Ovary (tissue), 9 donors: ENCODE measurements around the gene DNAJC22. TPM values are rescaled to one million over a fixed set of nuclear protein-coding genes. Genes with fewer than 3 reads are reported as not detected.

Source experiments
- DNase-seq, 5 donors: peaks; one replicate each; pipeline ENCODE4 v3.0.0-alpha.2; 2019 to 2020
- H3K27ac ChIP-seq, 2 donors: fragments of 200-600 bp; one replicate each; pipeline versions ENCODE4 v1.5.1 to v1.8.0; 2019 to 2022
- H3K27me3 ChIP-seq: fragments of 200-600 bp; one replicate; pipeline ENCODE4 v1.8.0; 2022
- H3K36me3 ChIP-seq: fragments of 200-600 bp; sonication (generic); one replicate; pipeline ENCODE4 v1.5.1; 2019
- H3K4me1 ChIP-seq: one replicate; pipeline ENCODE4 v1.8.1; 2013; ENCODE audit warnings: mild to moderate bottlenecking, moderate library complexity; ENCODE audit not compliant: insufficient read depth
- H3K4me3 ChIP-seq: fragments of 200-600 bp; sonication (generic); one replicate; pipeline ENCODE4 v1.5.1; 2017
- H3K9me3 ChIP-seq, 2 donors: fragments of 200-600 bp in 1 of 2; sonication (generic) in 1 of 2; one replicate each; pipeline versions ENCODE4 v1.5.1 to v1.8.1; 2013 to 2019; ENCODE audit warnings: mild to moderate bottlenecking in 1 of 2, moderate library complexity in 1 of 2
- CTCF ChIP-seq, 3 donors: fragments of 450-650 bp in 2 of 3; fragments of 200-600 bp in 1 of 3; IDR thresholded peaks; one replicate each; pipeline versions ENCODE4 v1.5.1 to v1.8.0; 2016 to 2022; ENCODE audit warnings: antibody characterized with exemption in 3 of 3, mild to moderate bottlenecking in 1 of 3
- EP300 ChIP-seq: sonication (generic); formaldehyde crosslinking; IDR thresholded peaks from one replicate; pipeline ENCODE4 v1.6.1; 2017; ENCODE audit warnings: antibody characterized with exemption
- POLR2A ChIP-seq: fragments of 450-650 bp; IDR thresholded peaks from one replicate; pipeline ENCODE4 v1.6.1; 2017; ENCODE audit warnings: antibody characterized with exemption, mild to moderate bottlenecking, moderate library complexity
- WGBS, 3 donors: extraction: QIAGEN DNeasy Blood & Tissue Kit in 1 of 3; methylation state at CpG; one replicate each; pipeline versions ENCODE4 v1.1.5 to v1.1.7; 2013 to 2017; 5-methylcytosine and 5-hydroxymethylcytosine counted together
- intact Hi-C, 4 donors: fragments of 100-400 bp; cut with DNase I; formaldehyde crosslinking; loops; one replicate each; pipeline versions ENCODE4 v1.11.0 to v1.15.1; 2022 to 2023
- polyA plus RNA-seq, 2 donors: library from polyadenylated mRNA; stranded (reverse); fragments of 200-250 nt in 1 of 2; fragments of 350-450 nt in 1 of 2; fragmentation: Illumina TruSeq in 1 of 2; extraction: RNeasy Lipid Tissue Mini Kit (QIAGEN cat#74804) in 1 of 2; gene quantifications; one replicate each; pipeline ENCODE4 v1.2.3, GENCODE V29; 2013 to 2014
- total RNA-seq, 7 donors: library from RNA; depleted of rRNA in 2 of 7; stranded (reverse); fragments of >200 nt in 2 of 7; fragmentation: NEBNext Ultra II Directional in 3 of 7; extraction: Animal tissue kit (Norgen Biotek cat#: 25700) in 3 of 7; gene quantifications; one replicate each; pipeline versions ENCODE4 v1.1.0 to v1.2.4, GENCODE V29; 2016 to 2023
- donor health status: DM: no; HTN: no; CAD: no; lungs with moderate emphysema.
- donor health status: DM: no; HTN: no; CAD: no.
- donor health status: Bipolar disorder and iron deficiency.
- donor health status: DM: yes; HTN: yes; CAD: no.
- donor health status: DM: no; HTN: no; CAD: no.
- donor health status: DM: yes; HTN: yes; CAD: no.

Gene DNAJC22
- total and polyA plus RNA-seq, 9 donors, result 0.30 to 3.4 (median 0.47) TPM; not detected in 2

DNA sequence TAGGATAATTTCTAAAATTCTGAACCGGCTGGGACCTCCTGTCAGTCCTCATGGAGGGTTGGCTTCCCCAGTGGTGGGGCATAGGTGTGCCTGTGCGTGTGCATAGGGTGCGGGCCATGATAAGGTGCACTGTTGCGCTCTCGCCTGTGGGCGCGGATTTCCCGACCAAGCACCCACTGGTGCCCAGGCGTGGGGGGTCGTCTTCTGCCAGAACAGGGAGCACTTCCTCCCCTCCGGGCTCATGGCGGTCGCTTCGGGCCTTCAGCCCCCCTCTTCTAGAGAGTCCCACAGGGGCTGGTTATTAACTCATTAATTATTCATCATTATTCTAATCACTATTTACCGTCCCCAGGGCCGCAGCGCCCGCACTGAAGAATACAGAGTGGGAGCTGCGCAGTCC lies 12.5 kb upstream of the DNAJC22 start:
- intact Hi-C loops, result no loop called here
- WGBS, 3 donors, result 48 to 60% (median 50%) methylated on average over 19 of the region's 19 CpGs
- no peak for DNase-seq
- no peaks in the 10 kb centered on the region for H3K36me3 ChIP-seq
- H3K4me1 ChIP-seq, result no peaks in the 10 kb centered on the region
- H3K27ac ChIP-seq, result no peak overlapping the region
- no peaks in the 10 kb centered on the region for H3K9me3 ChIP-seq
- H3K27me3 ChIP-seq, result no peaks in the 10 kb centered on the region
- TF ChIP-seq EP300 (no peak), CTCF (IDR thresholded peaks at IDR 0.05) (no peak), POLR2A (no peak)
- no peak overlapping the region for H3K4me3 ChIP-seq

DNA sequence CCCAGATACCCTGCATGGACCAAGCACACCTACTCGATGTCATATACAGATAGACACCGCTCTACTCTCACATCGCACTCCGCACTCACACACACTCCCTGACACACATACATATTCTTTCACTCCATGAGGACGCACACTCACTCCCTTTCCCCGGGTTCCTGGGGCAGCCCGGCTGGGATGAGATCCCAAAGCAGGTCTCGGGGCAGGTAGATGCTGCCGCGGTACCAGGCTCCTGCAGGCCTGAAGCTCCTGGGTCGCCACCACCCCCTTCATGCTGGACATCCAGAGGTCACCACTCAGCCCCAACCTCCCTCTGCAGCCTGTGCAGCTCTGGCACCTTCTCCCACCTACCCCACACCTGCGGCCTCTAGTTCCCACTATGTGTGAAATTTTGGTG lies 12.0 kb upstream of the DNAJC22 start:
- H3K9me3 ChIP-seq, result no peaks in the 10 kb centered on the region
- H3K4me1 ChIP-seq, result no peaks in the 10 kb centered on the region
- intact Hi-C loops, result loop anchor here in 1 of 4 donors (5.0 kb wide), 1 partner anchor 37 kb away; the partner anchor contains the start of gene PRPH
- no peaks in the 10 kb centered on the region for H3K36me3 ChIP-seq
- H3K27ac ChIP-seq, result no peak overlapping the region
- 63 to 64% (median 63%) methylated on average over 12 of the region's 12 CpGs for WGBS, 3 donors
- TF ChIP-seq EP300, result no peak
- no peak for DNase-seq
- no peak overlapping the region for H3K4me3 ChIP-seq
- H3K27me3 ChIP-seq, result no peaks in the 10 kb centered on the region

GRCh38 chr12:49335118-49335954 lies 11.4 kb upstream of the DNAJC22 start:
- no peaks in the 10 kb centered on the region for H3K4me1 ChIP-seq
- no peaks in the 10 kb centered on the region for H3K9me3 ChIP-seq
- no peak for TF ChIP-seq EP300
- TF ChIP-seq POLR2A, result no peak
- no peak for TF ChIP-seq CTCF (IDR thresholded peaks at IDR 0.05)
- H3K27me3 ChIP-seq, result no peaks in the 10 kb centered on the region
- DNase-seq, result no peak
- intact Hi-C loops, result loop anchor here in 1 of 4 donors (5.0 kb wide), 1 partner anchor 38 kb away; the partner anchor contains the start of gene PRPH
- WGBS, 3 donors, result 69 to 76% (median 76%) methylated on average over 16 of the region's 16 CpGs
- no peaks in the 10 kb centered on the region for H3K36me3 ChIP-seq
- no peak overlapping the region for H3K4me3 ChIP-seq
- H3K27ac ChIP-seq, result no peak overlapping the region

- no peak overlapping the region for H3K27ac ChIP-seq
- 11 to 25% (median 13%) methylated on average over 47 to 72 of the region's 72 CpGs for WGBS, 3 donors
- intact Hi-C loops, result loop anchor here in 1 of 4 donors (5.0 kb wide), 1 partner anchor 39 kb away; the partner anchor contains the start of gene PRPH
- no peak overlapping the region for H3K4me3 ChIP-seq
- no peaks in the 10 kb centered on the region for H3K36me3 ChIP-seq
- TF ChIP-seq POLR2A (no peak), EP300 (no peak), CTCF (IDR thresholded peaks at IDR 0.05) (no peak)
- DNase-seq, result no peak
- no peaks in the 10 kb centered on the region for H3K27me3 ChIP-seq
- H3K4me1 ChIP-seq, result no peaks in the 10 kb centered on the region
- no peaks in the 10 kb centered on the region for H3K9me3 ChIP-seq
Observed at GRCh38 chr12:49335955-49336644, 10.6 kb upstream of the DNAJC22 start.
